Stimulated activated naive B cell treated with anti-CD40 and anti-IgM and Interleukin-4, amounts not matched to agents 10 μg/mL and 1 μg/mL and 100 μg/mL, for 72 hours (primary cell): Measurements from ENCODE around the gene MGMT.

Experiments used
- ATAC-seq, 2 donors: fragments of 150-1000 bp; cut with Tn5 transposase; replicated peaks; 2 replicates each; pipeline ENCODE4 v1.10.0; 2021; ENCODE audit warnings: moderate library complexity in 1 of 2
- DNase-seq: peaks from one replicate; pipeline ENCODE4 v3.0.0; 2021
- H3K27ac Mint-ChIP-seq: one replicate; pipeline ENCODE4 v1.8.0; 2022; ENCODE audit warnings: mild to moderate bottlenecking, mixed read lengths
- H3K27me3 Mint-ChIP-seq, 2 donors: one replicate each; pipeline ENCODE4 v1.8.0; 2022; ENCODE audit warnings: mixed read lengths in 2 of 2
- H3K36me3 Mint-ChIP-seq, 2 donors: one replicate each; pipeline ENCODE4 v1.8.0; 2022; ENCODE audit warnings: mixed read lengths in 2 of 2, mild to moderate bottlenecking in 1 of 2
- H3K4me1 Mint-ChIP-seq, 2 donors: one replicate each; pipeline ENCODE4 v1.8.0; 2022; ENCODE audit warnings: mixed read lengths in 2 of 2, mild to moderate bottlenecking in 1 of 2
- H3K4me3 Mint-ChIP-seq, 2 donors: one replicate each; pipeline ENCODE4 v1.8.0; 2022; ENCODE audit warnings: mild to moderate bottlenecking in 2 of 2, mixed read lengths in 2 of 2, moderate library complexity in 1 of 2
- H3K9me3 Mint-ChIP-seq, 2 donors: one replicate each; pipeline ENCODE4 v1.8.0; 2022; ENCODE audit warnings: mixed read lengths in 2 of 2, mild to moderate bottlenecking in 1 of 2

MGMT gene

GRCh38 chr10:129764011-129764900, 297.2 kb downstream of the MGMT start:
- DNase-seq (no peak), ATAC-seq (no peak)
- no peaks in the 10 kb centered on the region for H3K27me3 Mint-ChIP-seq
- H3K27ac Mint-ChIP-seq = peak overlapping the region; percentile 65
- no peaks in the 10 kb centered on the region for H3K9me3 Mint-ChIP-seq
- H3K36me3 Mint-ChIP-seq = peaks cover 36 to 39% of the 10 kb centered on the region in 2 donors
- no peak overlapping the region for H3K4me3 Mint-ChIP-seq
- no peaks in the 10 kb centered on the region for H3K4me1 Mint-ChIP-seq

- DNase-seq = no peak
- no peak for ATAC-seq
- H3K9me3 Mint-ChIP-seq = no peaks in the 10 kb centered on the region
- no peak overlapping the region for H3K27ac Mint-ChIP-seq
- no peak overlapping the region for H3K4me3 Mint-ChIP-seq
- no peaks in the 10 kb centered on the region for H3K27me3 Mint-ChIP-seq
- no peaks in the 10 kb centered on the region for H3K4me1 Mint-ChIP-seq
- H3K36me3 Mint-ChIP-seq = peaks cover 36 to 39% of the 10 kb centered on the region in 2 donors
These were observed 298.0 kb downstream of the MGMT start for GRCh38 chr10:129764901-129765663.

- Mint-ChIP-seq H3K4me1 (no peaks in the 10 kb centered on the region), H3K4me3 (no peak overlapping the region), H3K27ac (no peak overlapping the region), H3K27me3 (no peaks in the 10 kb centered on the region), H3K9me3 (no peaks in the 10 kb centered on the region), H3K36me3 (peaks cover 37 to 43% of the 10 kb centered on the region in 2 donors)
- ATAC-seq (no peak), DNase-seq (no peak)
These were observed 298.9 kb downstream of the MGMT start for GRCh38 chr10:129765664-129766550.

- H3K36me3 Mint-ChIP-seq = peaks cover 35 to 44% of the 10 kb centered on the region in 2 donors
- ATAC-seq = no peak
These were observed 299.8 kb downstream of the MGMT start for GRCh38 chr10:129766611-129767550.

GRCh38 chr10:129767751-129768150, 300.7 kb downstream of the MGMT start:
- Mint-ChIP-seq H3K27me3 (no peaks in the 10 kb centered on the region), H3K4me1 (no peaks in the 10 kb centered on the region), H3K27ac (no peak overlapping the region), H3K9me3 (no peaks in the 10 kb centered on the region), H3K4me3 (no peak overlapping the region), H3K36me3 (peaks cover 31 to 43% of the 10 kb centered on the region in 2 donors)
- DNase-seq = no peak
- no peak for ATAC-seq

More at GRCh38 chr10:129766611-129767550, 299.8 kb downstream of the MGMT start:
- no peak overlapping the region for H3K4me3 Mint-ChIP-seq
- no peaks in the 10 kb centered on the region for H3K27me3 Mint-ChIP-seq
- no peaks in the 10 kb centered on the region for H3K9me3 Mint-ChIP-seq
- no peak overlapping the region for H3K27ac Mint-ChIP-seq
- H3K4me1 Mint-ChIP-seq = no peaks in the 10 kb centered on the region
- DNase-seq = no peak

- DNase-seq = no peak
- Mint-ChIP-seq H3K36me3 (peaks cover 33 to 46% of the 10 kb centered on the region in 2 donors), H3K27ac (no peak overlapping the region), H3K4me1 (no peaks in the 10 kb centered on the region), H3K4me3 (no peak overlapping the region), H3K9me3 (no peaks in the 10 kb centered on the region), H3K27me3 (no peaks in the 10 kb centered on the region)
- ATAC-seq = no peak
These were observed 301.7 kb downstream of the MGMT start for GRCh38 chr10:129768437-129769355.

- Mint-ChIP-seq H3K27ac (no peak overlapping the region), H3K4me3 (no peak overlapping the region), H3K27me3 (no peaks in the 10 kb centered on the region), H3K9me3 (no peaks in the 10 kb centered on the region), H3K36me3 (peaks cover 36 to 46% of the 10 kb centered on the region in 2 donors), H3K4me1 (no peaks in the 10 kb centered on the region)
- ATAC-seq = no peak
- DNase-seq = no peak
These were observed 302.5 kb downstream of the MGMT start for GRCh38 chr10:129769381-129770116.

GRCh38 chr10:129770286-129770685, 303.2 kb downstream of the MGMT start:
- peaks cover 36 to 46% of the 10 kb centered on the region in 2 donors for H3K36me3 Mint-ChIP-seq
- no peaks in the 10 kb centered on the region for H3K9me3 Mint-ChIP-seq
- no peak overlapping the region for H3K27ac Mint-ChIP-seq
- H3K4me1 Mint-ChIP-seq = no peaks in the 10 kb centered on the region
- H3K4me3 Mint-ChIP-seq = no peak overlapping the region
- ATAC-seq (no peak), DNase-seq (no peak)
- no peaks in the 10 kb centered on the region for H3K27me3 Mint-ChIP-seq

- ATAC-seq (no peak), DNase-seq (no peak)
- no peak overlapping the region for H3K27ac Mint-ChIP-seq
- no peak overlapping the region for H3K4me3 Mint-ChIP-seq
- no peaks in the 10 kb centered on the region for H3K27me3 Mint-ChIP-seq
- no peaks in the 10 kb centered on the region for H3K4me1 Mint-ChIP-seq
- H3K9me3 Mint-ChIP-seq = no peaks in the 10 kb centered on the region
- peaks cover 36 to 44% of the 10 kb centered on the region in 2 donors for H3K36me3 Mint-ChIP-seq
These were observed 304.0 kb downstream of the MGMT start for GRCh38 chr10:129771024-129771423.

GRCh38 chr10:129771576-129771975, 304.5 kb downstream of the MGMT start:
- Mint-ChIP-seq H3K27me3 (no peaks in the 10 kb centered on the region), H3K36me3 (peaks cover 36 to 43% of the 10 kb centered on the region in 2 donors), H3K4me3 (no peak overlapping the region), H3K27ac (no peak overlapping the region), H3K9me3 (no peaks in the 10 kb centered on the region), H3K4me1 (no peaks in the 10 kb centered on the region)
- no peak for ATAC-seq
- DNase-seq = no peak

- H3K4me3 Mint-ChIP-seq = no peak overlapping the region
- ATAC-seq = no peak
- no peaks in the 10 kb centered on the region for H3K27me3 Mint-ChIP-seq
- peaks cover 33 to 45% of the 10 kb centered on the region in 2 donors for H3K36me3 Mint-ChIP-seq
- H3K9me3 Mint-ChIP-seq = peaks cover 0 to 3% of the 10 kb centered on the region in 2 donors
- no peak overlapping the region for H3K27ac Mint-ChIP-seq
- no peaks in the 10 kb centered on the region for H3K4me1 Mint-ChIP-seq
- no peak for DNase-seq
These were observed 305.0 kb downstream of the MGMT start for GRCh38 chr10:129771991-129772431.
